Left hindlimb (tissue), 1 donor: ENCODE data around the gene PTPN4.

Experiments
- DNase-seq: peaks from one replicate; pipeline ENCODE4 v3.0.0-alpha.2; 2018

The PTPN4 gene

GRCh38 chr2:119814216-119814615 is 54.5 kb downstream of the PTPN4 start:
- no peak for DNase-seq

- DNase-seq, result no peak
Observed at GRCh38 chr2:119818792-119819191, 59.1 kb downstream of the PTPN4 start.

GRCh38 chr2:119819846-119820245 is 60.1 kb downstream of the PTPN4 start:
- no peak for DNase-seq

GRCh38 chr2:119820275-119820674 is 60.6 kb downstream of the PTPN4 start:
- no peak for DNase-seq

GRCh38 chr2:119821266-119821665 is 61.5 kb downstream of the PTPN4 start:
- DNase-seq, result no peak

- DNase-seq, result no peak
Observed at GRCh38 chr2:119823734-119824334, 64.1 kb downstream of the PTPN4 start.

- DNase-seq, result no peak
Observed at GRCh38 chr2:119826370-119826961, 66.7 kb downstream of the PTPN4 start.

GRCh38 chr2:119827866-119828507 is 68.3 kb downstream of the PTPN4 start:
- no peak for DNase-seq

GRCh38 chr2:119836455-119837142 is 76.9 kb downstream of the PTPN4 start:
- peak; percentile 26 for DNase-seq

- no peak for DNase-seq
Observed at GRCh38 chr2:119837350-119837749, 77.6 kb downstream of the PTPN4 start.

GRCh38 chr2:119837759-119838158 is 78.0 kb downstream of the PTPN4 start:
- DNase-seq, result no peak

GRCh38 chr2:119838179-119838578 is 78.5 kb downstream of the PTPN4 start:
- no peak for DNase-seq

- DNase-seq, result no peak
Observed at GRCh38 chr2:119841550-119841949, 81.8 kb downstream of the PTPN4 start.

- DNase-seq, result no peak
Observed at GRCh38 chr2:119846021-119846420, 86.3 kb downstream of the PTPN4 start.

- no peak for DNase-seq
Observed at GRCh38 chr2:119849838-119850565, 90.3 kb downstream of the PTPN4 start.

- DNase-seq, result no peak
Observed at GRCh38 chr2:119852214-119852613, 92.5 kb downstream of the PTPN4 start.

GRCh38 chr2:119853777-119854399 is 94.2 kb downstream of the PTPN4 start:
- no peak for DNase-seq

- DNase-seq, result no peak
Observed at GRCh38 chr2:119856469-119856901, 96.8 kb downstream of the PTPN4 start.

GRCh38 chr2:119857742-119858141 is 98.0 kb downstream of the PTPN4 start:
- no peak for DNase-seq

- no peak for DNase-seq
Observed at GRCh38 chr2:119859528-119859927, 99.8 kb downstream of the PTPN4 start.

GRCh38 chr2:119860924-119861323 is 101.2 kb downstream of the PTPN4 start:
- DNase-seq, result no peak

GRCh38 chr2:119862127-119862889 is 102.6 kb downstream of the PTPN4 start:
- no peak for DNase-seq
